OCI-LY3 (cell line): Measurements from ENCODE around the gene ARX.

Experiments
- H2AFZ ChIP-seq: fragments of 200-600, 300-600 bp; shearing (Covaris generic); 2 replicates; pipeline ENCODE4 v1.6.0; 2014; ENCODE audit warnings: antibody characterized with exemption, low read depth, low read length
- H3K27ac ChIP-seq: fragments of 200-600, 300-600 bp; sonication (generic); 2 replicates; pipeline ENCODE4 v1.5.1; 2014; ENCODE audit warnings: mild to moderate bottlenecking, low read length, moderate library complexity, mixed read lengths
- H3K27me3 ChIP-seq: fragments of 200-600, 300-600 bp; sonication (generic); 2 replicates; pipeline ENCODE4 v1.6.1; 2014; ENCODE audit warnings: low read depth, low read length, mixed read lengths
- H3K36me3 ChIP-seq: fragments of 200-600, 300-600 bp; sonication (generic); replicated peaks from 2 replicates; pipeline ENCODE3; 2014; ENCODE audit warnings: low read depth, low read length, mixed read lengths
- H3K4me1 ChIP-seq: fragments of 300-600, 200-600 bp; sonication (generic); 2 replicates; pipeline ENCODE4 v1.6.1; 2014; ENCODE audit warnings: low read length, mixed read lengths
- H3K4me2 ChIP-seq: fragments of 200-600, 300-600 bp; sonication (generic); 2 replicates; pipeline ENCODE4 v1.6.1; 2014; ENCODE audit warnings: low read length, mixed read lengths
- H3K4me3 ChIP-seq: fragments of 300-600, 200-600 bp; sonication (generic); 2 replicates; pipeline ENCODE4 v1.5.1; 2014; ENCODE audit warnings: antibody characterized with exemption, mild to moderate bottlenecking, low read length, moderate library complexity
- H3K79me2 ChIP-seq: fragments of 300-600, 200-600 bp; shearing (Covaris generic); 2 replicates; pipeline ENCODE4 v1.6.1; 2014; ENCODE audit warnings: mild to moderate bottlenecking, low read length, mixed read lengths
- H3K9ac ChIP-seq: fragments of 300-600, 200-600 bp; shearing (Covaris generic); 2 replicates; pipeline ENCODE4 v1.6.0; 2014; ENCODE audit warnings: mild to moderate bottlenecking, low read length, moderate library complexity
- H3K9me3 ChIP-seq: fragments of 200-600, 300-600 bp; shearing (Covaris generic); 2 replicates; pipeline ENCODE4 v1.6.1; 2014; ENCODE audit warnings: low read length, mixed read lengths; ENCODE audit not compliant: insufficient read depth
- H4K20me1 ChIP-seq: fragments of 200-600, 300-600 bp; sonication (generic); 2 replicates; pipeline ENCODE4 v1.6.1; 2016; ENCODE audit warnings: low read length, mixed read lengths; ENCODE audit not compliant: insufficient read depth
- CTCF ChIP-seq: fragments of 200-600, 300-600 bp; sonication (generic); IDR thresholded peaks from 2 replicates; pipeline ENCODE4 v1.5.1; 2014; ENCODE audit warnings: antibody characterized with exemption, low read length, low read depth
- EZH2phosphoT487 ChIP-seq: fragments of 200-600 bp; shearing (Covaris generic); IDR thresholded peaks from 2 replicates; pipeline ENCODE4 v1.6.1; 2018; ENCODE audit warnings: antibody characterized with exemption, mixed run types, low read depth

Gene ARX

GRCh38 chrX:25015486-25016360 lies at the start of gene ARX:
Gene ARX, minus strand, starts transcription at chrX:25015965. Its CDS starts 228 bp downstream, at chrX:25015737.
- no peak for TF ChIP-seq EZH2phosphoT487
- no peak for TF ChIP-seq CTCF
- Histone ChIP-seq H3K27ac (no peak within 1 kb of the TSS), H4K20me1 (no peaks in the 10 kb centered on the region), H3K9me3 (no peaks in the 10 kb centered on the region), H2AFZ (no peak within 1 kb of the TSS), H3K4me1 (no peaks in the 10 kb centered on the region), H3K4me2 (no peak within 1 kb of the TSS), H3K9ac (no peak within 1 kb of the TSS), H3K79me2 (no peaks in the 10 kb centered on the region), H3K27me3 (no peaks in the 10 kb centered on the region), H3K4me3 (no peak within 1 kb of the TSS), H3K36me3 (no peaks in the 10 kb centered on the region)

DNA sequence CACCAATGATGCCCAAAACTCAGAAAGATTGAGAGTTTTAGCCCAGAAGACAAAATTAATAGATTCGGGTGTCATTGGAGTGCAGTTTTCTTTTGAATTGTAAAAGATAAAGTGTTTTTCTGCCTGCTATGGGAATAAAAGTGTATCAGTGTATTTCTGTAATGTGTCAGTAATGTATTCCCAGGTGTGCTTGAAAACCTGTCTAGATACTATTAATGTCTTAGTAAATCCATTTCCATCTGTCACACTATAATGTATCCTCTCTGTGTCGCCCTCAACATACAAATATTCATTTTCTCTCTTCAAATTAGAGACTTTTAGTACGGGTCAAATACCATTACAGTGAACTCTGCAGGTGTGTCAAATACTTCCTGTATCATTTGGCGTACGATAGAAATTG lies 43.5 kb upstream of the ARX start:
- H3K4me3 ChIP-seq: no peak overlapping the region
- no peak overlapping the region for H2AFZ ChIP-seq
- no peaks in the 10 kb centered on the region for H3K27me3 ChIP-seq
- H4K20me1 ChIP-seq: no peaks in the 10 kb centered on the region
- no peaks in the 10 kb centered on the region for H3K36me3 ChIP-seq
- no peaks in the 10 kb centered on the region for H3K79me2 ChIP-seq
- no peak overlapping the region for H3K4me2 ChIP-seq
- H3K9me3 ChIP-seq: no peaks in the 10 kb centered on the region
- no peak overlapping the region for H3K9ac ChIP-seq
- no peaks in the 10 kb centered on the region for H3K4me1 ChIP-seq
- no peak overlapping the region for H3K27ac ChIP-seq
- no peak for TF ChIP-seq EZH2phosphoT487
- no peak for TF ChIP-seq CTCF

DNA sequence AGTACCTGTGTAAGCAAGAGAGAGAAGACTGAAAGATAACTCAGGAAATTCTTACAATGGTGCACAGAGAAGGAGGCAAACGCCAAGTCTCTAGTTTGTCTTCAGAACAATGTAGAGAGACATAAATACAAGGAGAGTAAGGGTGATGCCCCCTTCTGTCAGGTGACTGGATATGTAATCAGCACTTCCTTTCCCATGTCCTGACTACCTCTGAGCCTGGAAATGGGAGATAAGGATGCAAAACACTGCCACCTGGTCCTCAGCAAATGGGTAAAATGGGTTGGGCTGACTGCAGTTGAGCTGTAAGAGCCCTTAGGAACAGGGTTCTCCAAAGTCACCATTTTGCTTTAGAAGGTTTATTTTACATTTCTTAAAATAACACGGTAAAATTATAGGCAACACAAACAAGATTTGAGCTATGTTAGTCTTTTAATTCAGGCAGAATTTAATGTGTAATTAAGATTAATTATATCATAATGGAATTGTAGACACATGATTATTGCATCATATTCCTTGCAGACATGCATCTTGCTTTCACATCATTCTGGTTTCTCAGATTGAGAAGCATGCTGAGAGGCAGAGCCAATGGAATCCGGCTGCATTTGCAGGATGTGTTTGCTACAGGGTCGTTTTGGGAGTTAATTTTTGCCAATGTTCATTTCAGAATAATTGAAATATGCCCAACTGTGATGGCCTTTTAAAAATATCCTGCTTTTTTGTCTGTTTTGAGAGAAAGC lies 37.2 kb upstream of the ARX start:
- Histone ChIP-seq H3K9ac (no peak overlapping the region), H3K27me3 (no peaks in the 10 kb centered on the region), H3K4me3 (no peak overlapping the region), H2AFZ (no peak overlapping the region), H3K9me3 (no peaks in the 10 kb centered on the region), H3K4me1 (peaks cover 6% of the 10 kb centered on the region; the same call in 1 of the 2 replicates), H3K4me2 (no peak overlapping the region), H3K27ac (no peak overlapping the region), H4K20me1 (no peaks in the 10 kb centered on the region), H3K79me2 (no peaks in the 10 kb centered on the region), H3K36me3 (no peaks in the 10 kb centered on the region)
- TF ChIP-seq EZH2phosphoT487 (no peak), CTCF (no peak)

- Histone ChIP-seq H3K36me3 (no peaks in the 10 kb centered on the region), H3K27me3 (no peaks in the 10 kb centered on the region), H3K4me3 (no peak overlapping the region), H3K4me2 (no peak overlapping the region), H3K4me1 (peaks cover 6% of the 10 kb centered on the region; the same call in 1 of the 2 replicates), H2AFZ (peak overlapping the region; percentile 60; the same call in 1 of the 2 replicates), H4K20me1 (no peaks in the 10 kb centered on the region), H3K79me2 (no peaks in the 10 kb centered on the region), H3K9ac (no peak overlapping the region), H3K9me3 (no peaks in the 10 kb centered on the region), H3K27ac (no peak overlapping the region)
- TF ChIP-seq EZH2phosphoT487 (no peak), CTCF (no peak)
Measured at GRCh38 chrX:25049971-25050370, 34.2 kb upstream of the ARX start.
